Right lobe of liver (tissue), 6 donors: ENCODE data around the gene TC2N. TPM values are rescaled to one million over a fixed set of nuclear protein-coding genes. Genes with fewer than 3 reads are reported as not detected.
A peak's percentile ranks its signal among the peaks of the same experiment; 100 is the strongest.

Experiments used
- ATAC-seq, 4 donors: fragments of 200-7000 bp; cut with Tn5 transposase; one replicate each; pipeline ENCODE4 v1.9.1; 2020; ENCODE audit warnings: mild to moderate bottlenecking in 4 of 4, moderate library complexity in 4 of 4
- DNase-seq, 3 donors: peaks; one replicate each; pipeline ENCODE4 v3.0.0-alpha.2; 2020
- H3K27ac ChIP-seq, 3 donors: fragments of 200-600 bp; one replicate each; pipeline ENCODE4 v1.8.0; 2022
- H3K27me3 ChIP-seq, 2 donors: fragments of 200-600 bp; one replicate each; pipeline ENCODE4 v1.8.0; 2022
- H3K36me3 ChIP-seq, 4 donors: fragments of 200-600 bp; sonication (generic) in 1 of 4; one replicate each; pipeline versions ENCODE4 v1.5.1 to v1.8.0; 2017 to 2022; ENCODE audit warnings: control low read depth in 1 of 4
- H3K4me1 ChIP-seq, 4 donors: fragments of 200-600 bp; sonication (generic) in 1 of 4; one replicate each; pipeline versions ENCODE4 v1.5.1 to v1.8.0; 2017 to 2022; ENCODE audit warnings: control low read depth in 1 of 4
- H3K4me3 ChIP-seq, 3 donors: fragments of 200-600 bp; one replicate each; pipeline ENCODE4 v1.8.0; 2022
- H3K9me3 ChIP-seq, 4 donors: fragments of 200-600 bp; sonication (generic) in 1 of 4; one replicate each; pipeline versions ENCODE4 v1.5.1 to v1.8.0; 2017 to 2022; ENCODE audit warnings: control low read depth in 1 of 4
- CTCF ChIP-seq, 4 donors: fragments of 200-600 bp in 3 of 4; fragments of 450-650 bp in 1 of 4; IDR thresholded peaks; one replicate each; pipeline versions ENCODE4 v1.5.1 to v1.8.0; 2016 to 2022; ENCODE audit warnings: antibody characterized with exemption in 4 of 4, mild to moderate bottlenecking in 2 of 4
- POLR2A ChIP-seq: fragments of 450-650 bp; IDR thresholded peaks from one replicate; pipeline ENCODE4 v1.6.1; 2017; ENCODE audit warnings: antibody characterized with exemption, mild to moderate bottlenecking
- WGBS: methylation state at CpG from one replicate; pipeline ENCODE4 v1.1.6; 2018; ENCODE audit warnings: low coverage, low lambda C conversion rate; ENCODE audit not compliant: insufficient coverage; ENCODE audit errors: missing lambda C conversion rate; 5-methylcytosine and 5-hydroxymethylcytosine counted together
- intact Hi-C, 2 donors: fragments of 100-400 bp; cut with DNase I; formaldehyde crosslinking; loops; one replicate each; pipeline versions ENCODE4 v1.11.2 to v1.14.1; 2022
- total RNA-seq, 6 experiments: library from RNA; depleted of rRNA in 2 of 6; stranded (reverse); fragments of >200 nt in 2 of 6; fragmentation: NEBNext Ultra II Directional in 3 of 6; extraction: Animal tissue kit (Norgen Biotek cat#: 25700) in 3 of 6; gene quantifications; one replicate each; pipeline versions ENCODE4 v1.1.0 to v1.2.4, GENCODE V29; 2016 to 2023
- donor health status: DM: no; HTN: yes; CAD: no.
- donor health status: DM: no; HTN: no; CAD: no.
- donor health status: DM: no; HTN: no; CAD: no.
- donor health status: DM: no; HTN: yes; CAD: no.
- donor health status: DM: no; HTN: yes; CAD: no.

The TC2N gene
- total RNA-seq, 6 experiments from 2014 or later = 1.0 to 6.5 (median 4.3) TPM

DNA sequence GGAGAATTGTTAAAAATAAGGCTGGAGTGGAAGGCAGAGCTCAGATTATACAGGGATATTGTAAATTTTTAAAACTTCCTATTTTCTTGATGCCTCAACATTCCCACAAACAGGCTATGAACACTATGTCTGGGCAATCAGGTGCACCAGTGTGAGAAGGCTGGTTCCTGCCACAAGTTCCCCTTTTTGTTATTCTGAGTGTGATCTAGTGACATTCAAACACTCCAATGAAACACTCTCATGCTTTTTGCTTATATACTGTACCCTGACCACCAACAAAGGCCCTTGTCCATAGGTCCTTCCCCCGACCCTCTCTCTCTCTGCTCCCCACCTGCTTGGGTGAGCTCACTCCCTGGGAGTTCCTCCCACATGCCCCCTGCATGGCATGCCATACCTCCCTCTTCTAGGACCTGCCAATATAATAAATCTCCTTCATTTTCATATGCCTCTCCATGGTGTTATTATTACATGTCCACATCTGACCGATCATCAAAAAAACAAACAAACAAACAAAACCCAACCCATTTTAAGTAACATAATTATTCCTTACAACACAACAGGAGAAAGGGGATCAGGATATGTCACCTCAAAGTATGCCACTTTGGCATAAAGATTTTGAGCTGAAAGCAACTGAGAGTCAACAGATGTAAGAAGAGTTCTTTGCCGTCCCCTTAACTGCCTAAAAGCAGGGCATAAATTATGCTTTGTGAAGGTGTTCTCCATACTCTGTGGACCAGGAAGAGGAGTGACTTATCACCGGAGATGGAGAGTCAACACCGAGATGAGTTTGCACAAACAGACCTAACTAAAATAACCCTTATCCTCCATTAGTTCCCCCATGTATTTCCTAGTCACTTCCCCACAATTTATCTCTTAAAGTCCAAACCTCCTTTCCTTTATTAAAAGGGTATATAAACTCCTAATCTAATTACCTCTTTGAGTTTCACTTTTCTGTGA, 92.9 kb downstream of the TC2N start:
- TF ChIP-seq CTCF (IDR thresholded peaks at IDR 0.05) = no peak
- TF ChIP-seq POLR2A = no peak
- Histone ChIP-seq H3K9me3 (no peaks in the 10 kb centered on the region), H3K36me3 (no peaks in the 10 kb centered on the region), H3K27me3 (no peaks in the 10 kb centered on the region), H3K4me3 (no peak overlapping the region), H3K27ac (no peak overlapping the region), H3K4me1 (no peaks in the 10 kb centered on the region)
- WGBS = 60% methylated on average over 5 of the region's 5 CpGs
- DNase-seq = no peak
- intact Hi-C loops = no loop called here
- ATAC-seq = no peak

- TF ChIP-seq CTCF (IDR thresholded peaks at IDR 0.05) = no peak
- no peak for TF ChIP-seq POLR2A
- H3K36me3 ChIP-seq = no peaks in the 10 kb centered on the region
- no peak overlapping the region for H3K27ac ChIP-seq
- no peak overlapping the region for H3K4me3 ChIP-seq
- no peaks in the 10 kb centered on the region for H3K4me1 ChIP-seq
- WGBS = 90% methylated on average over 2 of the region's 2 CpGs
- intact Hi-C loops = no loop called here
- no peak for DNase-seq
- no peaks in the 10 kb centered on the region for H3K27me3 ChIP-seq
- no peak for ATAC-seq
- H3K9me3 ChIP-seq = no peaks in the 10 kb centered on the region
These were observed 97.2 kb downstream of the TC2N start for GRCh38 chr14:91770185-91770584.

DNA sequence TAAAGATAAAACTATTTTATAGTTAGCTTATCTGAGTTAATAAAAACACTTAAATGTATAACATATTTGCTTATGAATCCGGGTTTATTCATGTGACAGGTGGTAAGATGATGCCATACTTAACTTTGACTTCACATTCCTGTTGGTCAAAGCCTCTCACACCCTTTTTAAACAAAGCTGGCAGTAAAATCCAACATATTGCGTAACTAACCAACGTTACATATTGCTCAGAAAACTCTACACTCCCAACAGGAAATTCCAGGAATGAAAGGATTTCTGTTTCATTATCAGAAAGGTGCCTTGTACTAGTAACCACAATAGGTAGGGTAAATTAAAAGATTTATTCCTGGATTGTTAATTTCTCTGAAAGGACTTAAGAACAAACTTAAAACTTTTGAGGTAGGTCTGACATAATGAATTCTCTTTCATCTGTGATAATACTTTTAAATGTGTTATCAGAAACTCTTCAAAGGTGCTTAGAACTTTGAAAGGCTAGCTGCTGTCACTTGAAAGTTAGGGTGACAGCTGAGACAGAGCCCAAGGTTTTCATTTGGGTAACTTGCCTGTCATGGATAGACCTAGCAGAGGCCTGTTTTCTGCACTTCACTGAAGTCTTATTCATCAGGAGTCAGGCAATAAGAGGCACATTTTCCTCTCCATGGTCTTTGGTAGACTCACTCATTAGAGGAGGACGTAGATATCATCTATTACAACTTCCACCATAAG, 111.6 kb downstream of the TC2N start:
- Histone ChIP-seq H3K27me3 (no peaks in the 10 kb centered on the region), H3K36me3 (no peaks in the 10 kb centered on the region), H3K27ac (peak overlapping the region in 2 of 3 donors; percentile 39 to 42), H3K9me3 (no peaks in the 10 kb centered on the region), H3K4me3 (no peak overlapping the region), H3K4me1 (peaks cover 0 to 7% (median 0%) of the 10 kb centered on the region in 4 donors)
- no peak for TF ChIP-seq CTCF (IDR thresholded peaks at IDR 0.05)
- no peak for TF ChIP-seq POLR2A
- DNase-seq (no peak), ATAC-seq (peak; percentile 80 to 88 (median 87))
- intact Hi-C loops = no loop called here
- 8% methylated on average over 4 of the region's 4 CpGs for WGBS

DNA sequence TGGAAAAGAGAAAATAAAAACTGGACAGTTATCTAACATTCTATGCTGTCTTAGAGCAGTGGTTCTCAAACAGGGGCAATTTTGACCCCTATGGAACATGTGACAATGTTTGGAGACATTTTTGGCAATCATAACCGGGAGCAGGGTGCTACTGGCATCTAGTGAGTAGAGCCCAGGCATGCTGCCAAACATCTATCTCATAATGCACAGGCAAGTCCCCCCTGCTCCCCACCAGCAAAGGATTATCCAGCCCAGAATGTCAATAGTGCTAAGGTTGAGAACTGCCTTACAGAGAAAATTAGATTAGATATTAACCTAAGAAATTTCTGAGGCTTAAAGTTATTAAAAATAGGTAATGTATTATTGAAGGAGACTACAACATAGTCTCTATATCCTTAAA, 112.5 kb downstream of the TC2N start:
- Histone ChIP-seq H3K9me3 (no peaks in the 10 kb centered on the region), H3K36me3 (no peaks in the 10 kb centered on the region), H3K27me3 (no peaks in the 10 kb centered on the region), H3K27ac (no peak overlapping the region), H3K4me3 (no peak overlapping the region), H3K4me1 (peaks cover 0 to 7% (median 0%) of the 10 kb centered on the region in 4 donors)
- no peak for DNase-seq
- ATAC-seq = peak in 2 of 4 donors; percentile 13 to 26
- 27% methylated on average over 1 of the region's 1 CpG for WGBS
- intact Hi-C loops = no loop called here
- no peak for TF ChIP-seq POLR2A
- TF ChIP-seq CTCF (IDR thresholded peaks at IDR 0.05) = no peak
